Measurements from ENCODE around the gene PTPRG. TPM values are rescaled to one million over a fixed set of nuclear protein-coding genes. Genes with fewer than 3 reads are reported as not detected.

PTPRG gene
- polyA plus RNA-seq, 2 donors = 1.1 to 1.6 TPM

- 88 to 94% methylated on average over 5 of the region's 5 CpGs for WGBS, 2 donors
- no peak overlapping the region for H3K27ac ChIP-seq (ENCODE audit: low read depth in 2 of 2, low read length in 1 of 2)
- H3K4me3 ChIP-seq (ENCODE audit: low read depth in 1 of 2, low read length in 2 of 2) = no peak overlapping the region
These were observed 9.4 kb downstream of the PTPRG start for GRCh38 chr3:61570813-61571212.

GRCh38 chr3:61571516-61572336 is 10.4 kb downstream of the PTPRG start:
- no peaks in the 10 kb centered on the region for H3K4me1 ChIP-seq (ENCODE audit: control insufficient read depth in 2 of 2, insufficient read depth in 2 of 2, low read length in 1 of 2)
- H3K27ac ChIP-seq (ENCODE audit: low read depth in 2 of 2, low read length in 1 of 2) = no peak overlapping the region
- H3K36me3 ChIP-seq (ENCODE audit: control insufficient read depth in 2 of 2, insufficient read depth in 2 of 2, low read length in 1 of 2) = no peaks in the 10 kb centered on the region
- H3K9me3 ChIP-seq (ENCODE audit: control insufficient read depth in 2 of 2, insufficient read depth in 1 of 2, low read depth in 1 of 2, low read length in 1 of 2) = no peaks in the 10 kb centered on the region
- no peak overlapping the region for H3K4me3 ChIP-seq (ENCODE audit: low read depth in 1 of 2, low read length in 2 of 2)
- WGBS, 2 donors = 81 to 84% methylated on average over 5 of the region's 5 CpGs
- H3K27me3 ChIP-seq (ENCODE audit: control insufficient read depth in 1 of 2, insufficient read depth in 2 of 2, low read length in 2 of 2) = no peaks in the 10 kb centered on the region

More at GRCh38 chr3:61570813-61571212, 9.4 kb downstream of the PTPRG start:
- Histone ChIP-seq H3K36me3 (ENCODE audit: control insufficient read depth in 2 of 2, insufficient read depth in 2 of 2, low read length in 1 of 2) (no peaks in the 10 kb centered on the region), H3K9me3 (ENCODE audit: control insufficient read depth in 2 of 2, insufficient read depth in 1 of 2, low read depth in 1 of 2, low read length in 1 of 2) (no peaks in the 10 kb centered on the region), H3K4me1 (ENCODE audit: control insufficient read depth in 2 of 2, insufficient read depth in 2 of 2, low read length in 1 of 2) (no peaks in the 10 kb centered on the region), H3K27me3 (ENCODE audit: control insufficient read depth in 1 of 2, insufficient read depth in 2 of 2, low read length in 2 of 2) (no peaks in the 10 kb centered on the region)

GRCh38 chr3:61572879-61573278 is 11.5 kb downstream of the PTPRG start:
- 89 to 90% methylated on average over 5 of the region's 5 CpGs for WGBS, 2 donors
- Histone ChIP-seq H3K4me1 (ENCODE audit: control insufficient read depth in 2 of 2, insufficient read depth in 2 of 2, low read length in 1 of 2) (no peaks in the 10 kb centered on the region), H3K36me3 (ENCODE audit: control insufficient read depth in 2 of 2, insufficient read depth in 2 of 2, low read length in 1 of 2) (no peaks in the 10 kb centered on the region), H3K27me3 (ENCODE audit: control insufficient read depth in 1 of 2, insufficient read depth in 2 of 2, low read length in 2 of 2) (no peaks in the 10 kb centered on the region), H3K9me3 (ENCODE audit: control insufficient read depth in 2 of 2, insufficient read depth in 1 of 2, low read depth in 1 of 2, low read length in 1 of 2) (no peaks in the 10 kb centered on the region), H3K27ac (ENCODE audit: low read depth in 2 of 2, low read length in 1 of 2) (no peak overlapping the region), H3K4me3 (ENCODE audit: low read depth in 1 of 2, low read length in 2 of 2) (no peak overlapping the region)

GRCh38 chr3:61573441-61573840 is 12.1 kb downstream of the PTPRG start:
- 63 to 75% methylated on average over 3 of the region's 3 CpGs for WGBS, 2 donors
- H3K36me3 ChIP-seq (ENCODE audit: control insufficient read depth in 2 of 2, insufficient read depth in 2 of 2, low read length in 1 of 2) = no peaks in the 10 kb centered on the region
- no peaks in the 10 kb centered on the region for H3K9me3 ChIP-seq (ENCODE audit: control insufficient read depth in 2 of 2, insufficient read depth in 1 of 2, low read depth in 1 of 2, low read length in 1 of 2)
- no peak overlapping the region for H3K4me3 ChIP-seq (ENCODE audit: low read depth in 1 of 2, low read length in 2 of 2)
- no peak overlapping the region for H3K27ac ChIP-seq (ENCODE audit: low read depth in 2 of 2, low read length in 1 of 2)
- H3K4me1 ChIP-seq (ENCODE audit: control insufficient read depth in 2 of 2, insufficient read depth in 2 of 2, low read length in 1 of 2) = no peaks in the 10 kb centered on the region
- H3K27me3 ChIP-seq (ENCODE audit: control insufficient read depth in 1 of 2, insufficient read depth in 2 of 2, low read length in 2 of 2) = no peaks in the 10 kb centered on the region

GRCh38 chr3:61574854-61575253 is 13.5 kb downstream of the PTPRG start:
- no peaks in the 10 kb centered on the region for H3K4me1 ChIP-seq (ENCODE audit: control insufficient read depth in 2 of 2, insufficient read depth in 2 of 2, low read length in 1 of 2)
- H3K36me3 ChIP-seq (ENCODE audit: control insufficient read depth in 2 of 2, insufficient read depth in 2 of 2, low read length in 1 of 2) = no peaks in the 10 kb centered on the region
- H3K9me3 ChIP-seq (ENCODE audit: control insufficient read depth in 2 of 2, insufficient read depth in 1 of 2, low read depth in 1 of 2, low read length in 1 of 2) = no peaks in the 10 kb centered on the region
- no peak overlapping the region for H3K4me3 ChIP-seq (ENCODE audit: low read depth in 1 of 2, low read length in 2 of 2)
- WGBS, 2 donors = 77 to 88% methylated on average over 11 of the region's 11 CpGs
- H3K27me3 ChIP-seq (ENCODE audit: control insufficient read depth in 1 of 2, insufficient read depth in 2 of 2, low read length in 2 of 2) = no peaks in the 10 kb centered on the region
- H3K27ac ChIP-seq (ENCODE audit: low read depth in 2 of 2, low read length in 1 of 2) = no peak overlapping the region

- WGBS, 2 donors = 56 to 64% methylated on average over 4 of the region's 4 CpGs
- Histone ChIP-seq H3K27ac (ENCODE audit: low read depth in 2 of 2, low read length in 1 of 2) (no peak overlapping the region), H3K9me3 (ENCODE audit: control insufficient read depth in 2 of 2, insufficient read depth in 1 of 2, low read depth in 1 of 2, low read length in 1 of 2) (no peaks in the 10 kb centered on the region), H3K36me3 (ENCODE audit: control insufficient read depth in 2 of 2, insufficient read depth in 2 of 2, low read length in 1 of 2) (no peaks in the 10 kb centered on the region), H3K27me3 (ENCODE audit: control insufficient read depth in 1 of 2, insufficient read depth in 2 of 2, low read length in 2 of 2) (no peaks in the 10 kb centered on the region), H3K4me3 (ENCODE audit: low read depth in 1 of 2, low read length in 2 of 2) (no peak overlapping the region), H3K4me1 (ENCODE audit: control insufficient read depth in 2 of 2, insufficient read depth in 2 of 2, low read length in 1 of 2) (no peaks in the 10 kb centered on the region)
These were observed 14.5 kb downstream of the PTPRG start for GRCh38 chr3:61575893-61576292.

- Histone ChIP-seq H3K27me3 (ENCODE audit: control insufficient read depth in 1 of 2, insufficient read depth in 2 of 2, low read length in 2 of 2) (no peaks in the 10 kb centered on the region), H3K4me3 (ENCODE audit: low read depth in 1 of 2, low read length in 2 of 2) (no peak overlapping the region), H3K9me3 (ENCODE audit: control insufficient read depth in 2 of 2, insufficient read depth in 1 of 2, low read depth in 1 of 2, low read length in 1 of 2) (no peaks in the 10 kb centered on the region), H3K4me1 (ENCODE audit: control insufficient read depth in 2 of 2, insufficient read depth in 2 of 2, low read length in 1 of 2) (no peaks in the 10 kb centered on the region), H3K36me3 (ENCODE audit: control insufficient read depth in 2 of 2, insufficient read depth in 2 of 2, low read length in 1 of 2) (no peaks in the 10 kb centered on the region), H3K27ac (ENCODE audit: low read depth in 2 of 2, low read length in 1 of 2) (no peak overlapping the region)
- WGBS, 2 donors = 82 to 87% methylated on average over 3 of the region's 3 CpGs
These were observed 16.4 kb downstream of the PTPRG start for GRCh38 chr3:61577760-61578159.

- H3K27ac ChIP-seq (ENCODE audit: low read depth in 2 of 2, low read length in 1 of 2) = no peak overlapping the region
- WGBS, 2 donors = 70 to 80% methylated on average over 8 of the region's 8 CpGs
These were observed 17.4 kb downstream of the PTPRG start for GRCh38 chr3:61578667-61579367.

GRCh38 chr3:61579685-61580084 is 18.3 kb downstream of the PTPRG start:
- 86 to 93% methylated on average over 4 of the region's 4 CpGs for WGBS, 2 donors
- Histone ChIP-seq H3K27ac (ENCODE audit: low read depth in 2 of 2, low read length in 1 of 2) (no peak overlapping the region), H3K9me3 (ENCODE audit: control insufficient read depth in 2 of 2, insufficient read depth in 1 of 2, low read depth in 1 of 2, low read length in 1 of 2) (no peaks in the 10 kb centered on the region), H3K4me3 (ENCODE audit: low read depth in 1 of 2, low read length in 2 of 2) (no peak overlapping the region), H3K36me3 (ENCODE audit: control insufficient read depth in 2 of 2, insufficient read depth in 2 of 2, low read length in 1 of 2) (no peaks in the 10 kb centered on the region), H3K4me1 (ENCODE audit: control insufficient read depth in 2 of 2, insufficient read depth in 2 of 2, low read length in 1 of 2) (no peaks in the 10 kb centered on the region), H3K27me3 (ENCODE audit: control insufficient read depth in 1 of 2, insufficient read depth in 2 of 2, low read length in 2 of 2) (no peaks in the 10 kb centered on the region)

More at GRCh38 chr3:61578667-61579367, 17.4 kb downstream of the PTPRG start:
- H3K27me3 ChIP-seq (ENCODE audit: control insufficient read depth in 1 of 2, insufficient read depth in 2 of 2, low read length in 2 of 2) = no peaks in the 10 kb centered on the region
- H3K9me3 ChIP-seq (ENCODE audit: control insufficient read depth in 2 of 2, insufficient read depth in 1 of 2, low read depth in 1 of 2, low read length in 1 of 2) = no peaks in the 10 kb centered on the region
- no peaks in the 10 kb centered on the region for H3K36me3 ChIP-seq (ENCODE audit: control insufficient read depth in 2 of 2, insufficient read depth in 2 of 2, low read length in 1 of 2)
- H3K4me3 ChIP-seq (ENCODE audit: low read depth in 1 of 2, low read length in 2 of 2) = no peak overlapping the region
- H3K4me1 ChIP-seq (ENCODE audit: control insufficient read depth in 2 of 2, insufficient read depth in 2 of 2, low read length in 1 of 2) = no peaks in the 10 kb centered on the region
